ENCODE measurements around the gene PDLIM5.

PDLIM5 gene

GRCh38 chr4:94537921-94538628, 86.3 kb downstream of the PDLIM5 start:
- TF ChIP-seq BACH2 (CRISPR knock-in tag; IDR thresholded peaks at IDR 0.05; ENCODE audit: borderline replicate concordance) (no peak), TCF4 (CRISPR knock-in tag; IDR thresholded peaks at IDR 0.05; ENCODE audit: borderline replicate concordance) (no peak), ZFP3 (CRISPR knock-in tag; IDR thresholded peaks at IDR 0.05) (no peak), ESRRG (CRISPR knock-in tag; IDR thresholded peaks at IDR 0.05) (no peak), CSRNP3 (CRISPR knock-in tag; IDR thresholded peaks at IDR 0.05) (no peak), OSR1 (CRISPR knock-in tag; IDR thresholded peaks at IDR 0.05) (no peak), TSHZ2 (CRISPR knock-in tag; IDR thresholded peaks at IDR 0.05) (no peak), TOX (CRISPR knock-in tag; IDR thresholded peaks at IDR 0.05; ENCODE audit: borderline replicate concordance) (no peak), GLIS3 (CRISPR knock-in tag; IDR thresholded peaks at IDR 0.05) (no peak), ZNF565 (CRISPR knock-in tag; conservative IDR thresholded peaks at IDR 0.05; ENCODE audit: low read depth) (no peak)
- no peak for ATAC-seq

GRCh38 chr4:94540476-94540875, 88.7 kb downstream of the PDLIM5 start:
- no peak for ATAC-seq
- TF ChIP-seq CREB5 (CRISPR knock-in tag; IDR thresholded peaks at IDR 0.05; ENCODE audit: low read depth) (no peak), PATZ1 (CRISPR knock-in tag; IDR thresholded peaks at IDR 0.05; ENCODE audit: borderline replicate concordance) (no peak), CSDC2 (CRISPR knock-in tag; IDR thresholded peaks at IDR 0.05) (no peak), TCF4 (CRISPR knock-in tag; IDR thresholded peaks at IDR 0.05; ENCODE audit: borderline replicate concordance) (no peak), SNAI2 (CRISPR knock-in tag; IDR thresholded peaks at IDR 0.05) (no peak), ZFP3 (CRISPR knock-in tag; IDR thresholded peaks at IDR 0.05) (no peak), TOX (CRISPR knock-in tag; IDR thresholded peaks at IDR 0.05; ENCODE audit: borderline replicate concordance) (no peak), ZNF70 (CRISPR knock-in tag; IDR thresholded peaks at IDR 0.05) (no peak), RARB (CRISPR knock-in tag; IDR thresholded peaks at IDR 0.05) (no peak), CSRNP3 (CRISPR knock-in tag; IDR thresholded peaks at IDR 0.05) (no peak), OSR1 (CRISPR knock-in tag; IDR thresholded peaks at IDR 0.05) (no peak), BACH2 (CRISPR knock-in tag; IDR thresholded peaks at IDR 0.05; ENCODE audit: borderline replicate concordance) (no peak), ZNF8 (CRISPR knock-in tag; IDR thresholded peaks at IDR 0.05) (no peak), ESRRG (CRISPR knock-in tag; IDR thresholded peaks at IDR 0.05) (no peak), GLIS3 (CRISPR knock-in tag; IDR thresholded peaks at IDR 0.05) (no peak), ARNTL (CRISPR knock-in tag; IDR thresholded peaks at IDR 0.05; ENCODE audit: borderline replicate concordance, low read depth) (no peak)

GRCh38 chr4:94544811-94545210, 93.1 kb downstream of the PDLIM5 start:
- ATAC-seq, result peak; percentile 5; the same call in 1 of the 3 replicates
- TF ChIP-seq ZC3H10 (CRISPR knock-in tag; IDR thresholded peaks at IDR 0.05), result no peak
- no peak for TF ChIP-seq CSDC2 (CRISPR knock-in tag; IDR thresholded peaks at IDR 0.05)
- no peak for TF ChIP-seq BACH2 (CRISPR knock-in tag; IDR thresholded peaks at IDR 0.05; ENCODE audit: borderline replicate concordance)
- no peak for TF ChIP-seq ESRRG (CRISPR knock-in tag; IDR thresholded peaks at IDR 0.05)
- no peak for TF ChIP-seq ZNF70 (CRISPR knock-in tag; IDR thresholded peaks at IDR 0.05)
- TF ChIP-seq SNAI2 (CRISPR knock-in tag; IDR thresholded peaks at IDR 0.05), result no peak
- no peak for TF ChIP-seq ZNF565 (CRISPR knock-in tag; conservative IDR thresholded peaks at IDR 0.05; ENCODE audit: low read depth)
- no peak for TF ChIP-seq OSR1 (CRISPR knock-in tag; IDR thresholded peaks at IDR 0.05)
- TF ChIP-seq GLIS3 (CRISPR knock-in tag; IDR thresholded peaks at IDR 0.05), result no peak
- TF ChIP-seq TCF4 (CRISPR knock-in tag; IDR thresholded peaks at IDR 0.05; ENCODE audit: borderline replicate concordance), result no peak
- TF ChIP-seq CSRNP3 (CRISPR knock-in tag; IDR thresholded peaks at IDR 0.05), result no peak
- TF ChIP-seq TSHZ2 (CRISPR knock-in tag; IDR thresholded peaks at IDR 0.05), result no peak
- TF ChIP-seq ZNF8 (CRISPR knock-in tag; IDR thresholded peaks at IDR 0.05), result no peak
- TF ChIP-seq RARB (CRISPR knock-in tag; IDR thresholded peaks at IDR 0.05), result no peak
- no peak for TF ChIP-seq ZFP3 (CRISPR knock-in tag; IDR thresholded peaks at IDR 0.05)

All from SK-N-SH treated with all-trans-retinoic acid at 6 μM for 48 hours (cell line).